IMR-90 (cell line): ENCODE results near the gene KCTD16. TPM values are rescaled to one million over a fixed set of nuclear protein-coding genes. Genes with fewer than 3 reads are reported as not detected.

ENCODE experiments used
- ATAC-seq: fragments of 200-7000 bp; cut with Tn5 transposase; 2 replicates; pipeline ENCODE4 v1.9.1; 2020; ENCODE audit warnings: low read depth, mild to moderate bottlenecking, moderate library complexity
- BruUV-seq: library from RNA; stranded (reverse); fragments of 400-500 nt; replicated peaks from 2 replicates; lab custom pipeline; 2021; lab: Mats Ljungman, UMichigan
- CTCF ChIA-PET: fragments of 300-600 bp; formaldehyde crosslinking; extraction: SDS; loops from one replicate; lab custom pipeline; 2021; ENCODE audit warnings: antibody characterized with exemption; lab: Yijun Ruan, JAX
- POLR2A ChIA-PET: fragments of 300-600 bp; sonication (Branson Sonifier 250); formaldehyde crosslinking; loops from one replicate; lab custom pipeline; 2022; ENCODE audit warnings: antibody characterized with exemption; ENCODE audit not compliant: unreplicated experiment; lab: Charles Lee
- DNase-seq: peaks from one replicate; pipeline ENCODE4 v3.0.0; 2013
- H2AFZ ChIP-seq: replicated peaks from 2 replicates; pipeline ENCODE3; 2013; ENCODE audit warnings: low read length, mild to moderate bottlenecking; ENCODE audit not compliant: poor library complexity
- H2AK5ac ChIP-seq: 2 replicates; pipeline ENCODE4 v1.6.1; 2013; ENCODE audit warnings: low read depth, low read length, inconsistent platforms
- H2AK9ac ChIP-seq: replicated peaks from 2 replicates; pipeline ENCODE3; 2013; ENCODE audit warnings: mild to moderate bottlenecking, low read depth, low read length, moderate library complexity; ENCODE audit not compliant: poor library complexity
- H2BK120ac ChIP-seq: 2 replicates; pipeline ENCODE4 v1.6.1; 2013; ENCODE audit warnings: low read depth, low read length, inconsistent platforms
- H2BK15ac ChIP-seq: 3 replicates; pipeline ENCODE4 v1.6.1; 2013; ENCODE audit warnings: low read depth, low read length, inconsistent platforms
- H2BK20ac ChIP-seq: 2 replicates; pipeline ENCODE4 v1.6.1; 2013; ENCODE audit warnings: low read depth, mild to moderate bottlenecking, inconsistent platforms, low read length, moderate library complexity
- H2BK5ac ChIP-seq: 2 replicates; pipeline ENCODE4 v1.6.1; 2013; ENCODE audit warnings: mild to moderate bottlenecking, low read depth, low read length, inconsistent platforms; ENCODE audit not compliant: poor library complexity, severe bottlenecking
- H3K14ac ChIP-seq: replicated peaks from 2 replicates; pipeline ENCODE4 v1.6.1; 2013; ENCODE audit warnings: low read depth, low read length, inconsistent platforms
- H3K18ac ChIP-seq: 2 replicates; pipeline ENCODE4 v1.6.1; 2013; ENCODE audit warnings: low read depth, low read length, control low read depth
- H3K23ac ChIP-seq: 2 replicates; pipeline ENCODE4 v1.6.1; 2013; ENCODE audit warnings: low read depth, low read length, inconsistent platforms
- H3K27ac ChIP-seq: 2 replicates; pipeline ENCODE4 v1.5.1; 2013; ENCODE audit warnings: mild to moderate bottlenecking, control low read depth, low read length; ENCODE audit not compliant: insufficient read depth
- H3K27me3 ChIP-seq: 2 replicates; pipeline ENCODE4 v1.6.1; 2013; ENCODE audit warnings: low read length; ENCODE audit not compliant: control insufficient read depth, insufficient read depth
- H3K36me3 ChIP-seq: 2 replicates; pipeline ENCODE4 v1.6.1; 2013; ENCODE audit warnings: low read length, mixed read lengths; ENCODE audit not compliant: control insufficient read depth, insufficient read depth
- H3K4ac ChIP-seq: 2 replicates; pipeline ENCODE4 v1.6.1; 2013; ENCODE audit warnings: low read depth, low read length, inconsistent platforms
- H3K4me1 ChIP-seq: 2 replicates; pipeline ENCODE4 v1.6.1; 2013; ENCODE audit warnings: low read length, mixed read lengths; ENCODE audit not compliant: control insufficient read depth, insufficient read depth
- H3K4me2 ChIP-seq: 2 replicates; pipeline ENCODE4 v1.6.1; 2013; ENCODE audit warnings: low read depth, mild to moderate bottlenecking, control low read depth, low read length, moderate library complexity
- H3K4me3 ChIP-seq: 2 replicates; pipeline ENCODE4 v1.5.1; 2013; ENCODE audit warnings: low read depth, mild to moderate bottlenecking, control low read depth, low read length, moderate library complexity; ENCODE audit not compliant: insufficient read depth
- H3K56ac ChIP-seq: 2 replicates; pipeline ENCODE4 v1.6.1; 2013; ENCODE audit warnings: low read length, inconsistent platforms; ENCODE audit not compliant: insufficient read depth; ENCODE audit errors: extremely low read depth
- H3K79me1 ChIP-seq, 2 experiments: 2 replicates each; pipeline ENCODE4 v1.6.1; 2013; ENCODE audit warnings: low read length in 2 of 2, inconsistent platforms in 1 of 2, low read depth in 1 of 2
- H3K9ac ChIP-seq: 2 replicates; pipeline ENCODE4 v1.6.1; 2013; ENCODE audit warnings: low read depth, low read length, control low read depth
- H3K9me1 ChIP-seq: 2 replicates; pipeline ENCODE4 v1.6.1; 2013; ENCODE audit warnings: low read length, inconsistent platforms; ENCODE audit not compliant: insufficient read depth
- H3K9me3 ChIP-seq: 2 replicates; pipeline ENCODE4 v1.6.1; 2013; ENCODE audit warnings: low read length; ENCODE audit not compliant: control insufficient read depth, insufficient read depth
- H4K20me1 ChIP-seq: 2 replicates; pipeline ENCODE4 v1.6.1; 2013; ENCODE audit warnings: low read length, inconsistent platforms; ENCODE audit not compliant: insufficient read depth
- H4K5ac ChIP-seq: 2 replicates; pipeline ENCODE4 v1.6.1; 2013; ENCODE audit warnings: mild to moderate bottlenecking, low read depth, low read length, control low read depth
- H4K8ac ChIP-seq, 2 experiments: 2 replicates each; pipeline ENCODE4 v1.6.1; 2013; ENCODE audit warnings: low read depth in 2 of 2, low read length in 2 of 2, control low read depth in 1 of 2, inconsistent platforms in 1 of 2
- H4K91ac ChIP-seq: 2 replicates; pipeline ENCODE4 v1.6.1; 2013; ENCODE audit warnings: low read depth, low read length, inconsistent platforms; ENCODE audit not compliant: insufficient read depth
- BHLHE40 ChIP-seq: fragments of 150-350 bp; IDR thresholded peaks from 2 replicates; pipeline ENCODE4 v1.6.1; 2016; ENCODE audit warnings: mild to moderate bottlenecking, low read depth, low read length
- CHD1 ChIP-seq: IDR thresholded peaks from 2 replicates; pipeline ENCODE4 v1.6.1; 2012; ENCODE audit warnings: low read depth, low read length, improper control_type of control experiment
- MAFK ChIP-seq: IDR thresholded peaks from 2 replicates; pipeline ENCODE4 v1.6.1; 2012; ENCODE audit warnings: low read depth, low read length, improper control_type of control experiment
- MXI1 ChIP-seq: IDR thresholded peaks from 2 replicates; pipeline ENCODE4 v1.6.1; 2012; ENCODE audit warnings: low read depth, mild to moderate bottlenecking, low read length, moderate library complexity, borderline replicate concordance
- POLR2A ChIP-seq: IDR thresholded peaks from 2 replicates; pipeline ENCODE4 v1.6.1; 2012; ENCODE audit warnings: mild to moderate bottlenecking, low read depth, low read length
- RCOR1 ChIP-seq: IDR thresholded peaks from 2 replicates; pipeline ENCODE4 v1.6.1; 2012; ENCODE audit warnings: mild to moderate bottlenecking, low read length, improper control_type of control experiment; ENCODE audit not compliant: insufficient replicate concordance
- SMC3 ChIP-seq: fragments of 150-350 bp; IDR thresholded peaks from 2 replicates; pipeline ENCODE4 v1.6.1; 2016; ENCODE audit warnings: low read depth, mild to moderate bottlenecking, antibody characterized with exemption, low read length, moderate library complexity
- WGBS, 2 experiments: methylation state at CpG; one replicate each; pipeline versions ENCODE4 v1.1.5 to v1.1.7; 2013; ENCODE audit warnings: missing lambda C conversion rate in 2 of 2; ENCODE audit not compliant: insufficient read length in 1 of 2; ENCODE audit errors: extremely low coverage in 2 of 2; 5-methylcytosine and 5-hydroxymethylcytosine counted together
- dilution Hi-C: fragments of 300-500 bp; cut with HindIII; formaldehyde crosslinking; loops from one replicate; pipeline ENCODE4 v1.14.3; 2018; ENCODE audit warnings: low sequenced_read_pairs; ENCODE audit not compliant: unreplicated experiment
- in situ Hi-C: fragments of 300-500 bp; cut with MboI; formaldehyde crosslinking; loops from 3 replicates; pipeline ENCODE4 v1.14.3; 2019; ENCODE audit warnings: low sequenced_read_pairs, inconsistent platforms, mixed read lengths
- intact Hi-C: fragments of 100-400 bp; cut with micrococcal nuclease; formaldehyde crosslinking; loops from 2 replicates; pipeline ENCODE4 v1.10.0; 2022
- polyA plus RNA-seq, 3 experiments: library from polyadenylated mRNA; depleted of rRNA; stranded (reverse); fragments of >200 nt; gene quantifications; 2 replicates each; pipeline ENCODE4 v1.2.3, GENCODE V29; 2012; ENCODE audit warnings: low replicate concordance in 1 of 3
- total RNA-seq: library from RNA; depleted of rRNA; stranded (reverse); fragments of >200 nt; gene quantifications from 2 replicates; pipeline ENCODE4 v1.2.3, GENCODE V29; 2012

KCTD16 gene
- total and polyA plus RNA-seq, 2 of the 4 experiments (the other 2 are of a cell fraction) = 0.43 to 1.1 TPM

- in situ Hi-C loops = no loop called here
- no peak overlapping the region for H4K5ac ChIP-seq
- intact Hi-C loops = no loop called here
- dilution Hi-C loops = no loop called here
- no peak overlapping the region for H2BK20ac ChIP-seq
- DNase-seq (peak; percentile 6), ATAC-seq (peak; percentile 64)
- no peak overlapping the region for H3K27ac ChIP-seq
- no peak overlapping the region for H3K23ac ChIP-seq
- no peaks in the 10 kb centered on the region for H3K79me1 ChIP-seq
- H3K56ac ChIP-seq = no peak overlapping the region
- 50% methylated on average over 1 of the region's 5 CpGs; no CpG with 5 or more reads in 1 of the 2 experiments for WGBS, 2 experiments
- CTCF ChIA-PET = no interaction called here
- H3K27me3 ChIP-seq = no peaks in the 10 kb centered on the region
- no peak overlapping the region for H2BK5ac ChIP-seq
- H3K36me3 ChIP-seq = no peaks in the 10 kb centered on the region
- no peak overlapping the region for H3K9ac ChIP-seq
- no peak overlapping the region for H3K4me3 ChIP-seq
- H3K4ac ChIP-seq = no peak overlapping the region
- TF ChIP-seq MAFK = no peak
- no peak for TF ChIP-seq RCOR1
- TF ChIP-seq SMC3 = no peak
- TF ChIP-seq MXI1 = no peak
- no peak for TF ChIP-seq BHLHE40
- no peak for TF ChIP-seq CHD1
- no peak for TF ChIP-seq POLR2A
- no peak overlapping the region for H2AK9ac ChIP-seq
- BruUV-seq = no TSS peak
- H3K14ac ChIP-seq = no peak overlapping the region
- no peak overlapping the region for H3K4me2 ChIP-seq
- H3K18ac ChIP-seq = no peak overlapping the region
- POLR2A ChIA-PET = no interaction called here
- no peak overlapping the region for H4K91ac ChIP-seq
- no peaks in the 10 kb centered on the region for H3K9me3 ChIP-seq
- no peak overlapping the region for H2AK5ac ChIP-seq
- no peak overlapping the region for H2AFZ ChIP-seq
- H2BK120ac ChIP-seq = no peak overlapping the region
- H3K9me1 ChIP-seq = no peaks in the 10 kb centered on the region
- no peak overlapping the region for H2BK15ac ChIP-seq
- no peaks in the 10 kb centered on the region for H4K20me1 ChIP-seq
- H4K8ac ChIP-seq = no peak overlapping the region
- H3K4me1 ChIP-seq = no peaks in the 10 kb centered on the region
Observed at GRCh38 chr5:144276034-144276822, 105.6 kb downstream of the KCTD16 start.
